Frontal cortex (tissue), 4 donors: ENCODE results near the gene GPR152. TPM values are rescaled to one million over a fixed set of nuclear protein-coding genes. Genes with fewer than 3 reads are reported as not detected.

ENCODE experiments used
- DNase-seq, 2 donors: peaks; one replicate each; pipeline ENCODE4 v3.0.0; 2012; ENCODE audit warnings: low spot score in 2 of 2
- FAIRE-seq: peaks from 2 replicates; lab custom pipeline; 2012; peaks lifted over from hg19 to GRCh38; lab: Jason Lieb, UNC
- total RNA-seq: library from RNA; depleted of rRNA; stranded (reverse); fragments of >200 nt; gene quantifications from one replicate; pipeline ENCODE4 v1.2.3, GENCODE V29; 2014
- donor health status: control.
- donor health status: control.
- donor health status: control.

The GPR152 gene
- total RNA-seq, 1 donor from 2014 or later: not detected

DNA sequence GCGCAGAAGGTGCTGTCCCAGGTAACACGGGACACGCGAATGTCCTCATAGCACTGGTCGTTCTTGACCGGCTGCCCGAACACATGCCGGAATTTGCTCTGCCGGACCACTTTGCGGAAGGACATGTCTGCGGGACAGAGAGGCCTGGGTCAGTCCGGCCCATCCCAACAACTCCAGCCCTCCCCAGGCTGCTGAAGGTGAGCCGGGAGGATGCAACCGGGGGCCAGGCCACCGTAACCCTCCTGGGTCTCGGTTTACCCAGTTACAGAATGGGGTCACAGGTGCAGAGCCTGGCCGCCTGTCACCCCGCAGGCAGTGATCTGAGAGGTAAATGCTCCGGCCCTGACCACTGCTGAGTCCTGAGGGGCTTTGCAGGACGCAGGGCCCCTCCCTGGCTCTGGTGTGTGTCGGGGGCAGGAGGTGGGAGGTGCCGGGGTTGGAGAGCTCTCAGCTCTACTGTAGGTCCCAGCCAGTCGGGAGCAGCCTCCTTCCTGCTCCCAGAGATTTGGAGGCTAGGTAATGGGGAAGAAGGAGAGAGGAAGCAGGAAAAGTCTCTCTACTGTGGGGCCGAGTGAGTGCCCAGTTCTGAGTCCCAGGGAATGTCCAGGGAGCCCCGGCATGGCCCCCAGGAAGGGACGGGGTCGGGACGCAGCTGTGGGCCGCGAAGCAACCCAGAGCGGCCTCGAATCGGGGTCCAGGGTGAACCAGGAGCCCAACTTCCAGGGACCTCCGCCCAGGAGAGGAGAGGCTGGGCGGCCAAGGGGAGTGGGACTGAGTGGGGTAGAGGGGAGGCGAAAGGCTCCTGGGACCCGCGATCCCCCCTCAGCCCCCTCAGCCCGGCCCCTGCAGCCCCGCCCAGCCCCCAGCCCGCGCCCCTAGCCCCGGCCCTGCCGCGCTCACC lies 9.8 kb downstream of the GPR152 start:
- FAIRE-seq: no peak
- DNase-seq: no peak

DNA sequence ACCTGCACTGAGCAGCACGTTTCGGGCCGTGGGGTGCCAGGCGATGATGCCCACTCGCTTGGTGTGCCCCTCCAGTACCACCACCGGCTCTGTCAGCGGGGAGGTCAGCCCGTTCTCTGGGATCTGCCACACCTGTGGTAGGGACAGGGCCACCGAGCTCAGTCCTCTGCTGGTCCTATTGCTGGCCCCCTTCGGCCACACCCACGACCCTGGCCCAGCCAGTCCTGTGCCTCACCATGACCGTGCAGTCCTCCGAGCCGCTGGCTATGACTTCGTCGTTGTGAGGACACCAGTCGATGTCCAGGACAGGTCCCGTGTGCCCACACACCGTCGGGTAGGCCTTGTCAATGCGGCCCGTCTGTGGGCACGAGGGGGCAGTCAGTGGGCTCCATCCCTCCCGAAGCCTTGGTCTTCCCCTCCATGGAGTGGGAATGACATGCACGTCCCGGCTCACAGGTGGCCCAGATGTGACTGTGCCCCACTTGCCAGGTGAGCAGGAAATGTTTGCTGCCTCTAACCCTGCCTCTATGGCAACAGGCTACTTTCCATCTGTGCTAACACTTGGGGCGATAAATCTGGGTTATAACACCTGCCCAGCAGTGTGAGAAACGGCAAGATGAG lies 10.7 kb downstream of the GPR152 start:
- FAIRE-seq: no peak

DNA sequence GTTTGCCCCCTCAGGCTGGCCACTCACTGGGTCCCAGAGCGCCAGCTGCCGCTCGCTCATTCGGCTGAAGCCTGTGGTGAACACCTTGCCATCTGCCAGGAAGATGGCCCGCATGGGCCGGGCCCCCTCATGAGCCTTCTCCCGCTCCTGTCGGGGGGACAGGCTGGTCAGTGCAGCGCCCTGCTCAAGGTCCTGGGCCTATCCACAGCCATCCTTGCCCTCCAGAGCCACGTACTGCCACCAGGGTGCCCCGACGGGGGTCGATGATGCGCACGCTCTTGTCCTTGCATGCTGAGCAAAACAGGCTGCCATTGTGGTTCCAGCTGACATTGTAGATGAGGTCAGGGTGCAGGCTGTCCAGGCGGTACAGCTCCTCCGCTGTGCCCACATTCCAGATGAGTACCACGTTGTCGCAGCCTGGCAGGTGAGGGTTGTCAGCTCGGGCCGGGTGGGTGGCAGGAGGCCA lies 11.4 kb downstream of the GPR152 start:
- FAIRE-seq: no peak
- no peak for DNase-seq

More for the DNA sequence above, 10.7 kb downstream of the GPR152 start:
- DNase-seq: no peak

DNA sequence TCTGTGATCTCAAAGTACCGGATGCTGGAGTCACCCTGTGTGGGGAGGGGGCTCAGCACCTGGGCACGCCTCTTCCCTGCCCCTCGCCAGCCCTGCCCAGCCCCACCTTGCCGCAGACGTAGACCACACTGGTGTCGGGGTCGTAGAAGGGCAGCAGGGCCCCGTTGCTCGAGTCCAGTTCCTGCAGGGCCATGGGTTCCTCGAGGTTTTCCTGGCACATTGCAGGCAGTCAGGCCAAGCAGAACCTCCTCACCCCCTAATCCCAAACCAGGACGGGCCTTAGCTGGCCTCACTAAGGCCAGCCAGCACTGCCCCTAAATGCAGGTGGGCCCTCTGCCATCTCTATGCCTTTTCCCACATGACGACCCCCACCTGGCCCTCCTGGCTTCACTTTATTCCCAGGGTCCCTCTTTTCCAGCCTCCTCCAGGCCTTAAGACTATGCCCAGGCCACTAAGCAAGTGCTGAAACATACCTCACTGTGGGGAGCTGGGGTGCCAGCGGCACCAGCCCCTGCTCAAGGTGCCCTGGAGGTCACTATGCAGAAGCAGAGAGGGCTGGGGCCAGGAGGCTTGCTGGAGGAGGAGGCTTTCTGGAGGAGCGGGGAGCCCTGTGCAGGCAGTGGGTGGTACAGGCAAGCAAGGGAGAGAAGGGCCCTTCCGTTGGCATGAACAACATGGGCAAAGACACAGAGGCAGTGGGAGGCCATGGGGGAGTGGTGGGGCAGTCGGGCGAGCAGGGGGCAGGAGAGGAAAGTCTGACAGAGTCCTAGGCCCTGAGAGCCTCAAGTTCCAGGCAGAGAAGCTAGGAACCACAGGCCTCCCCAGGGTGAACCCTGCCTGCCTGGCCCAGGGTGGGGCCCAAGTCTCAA lies 12.1 kb downstream of the GPR152 start:
- DNase-seq: no peak
- no peak for FAIRE-seq

DNA sequence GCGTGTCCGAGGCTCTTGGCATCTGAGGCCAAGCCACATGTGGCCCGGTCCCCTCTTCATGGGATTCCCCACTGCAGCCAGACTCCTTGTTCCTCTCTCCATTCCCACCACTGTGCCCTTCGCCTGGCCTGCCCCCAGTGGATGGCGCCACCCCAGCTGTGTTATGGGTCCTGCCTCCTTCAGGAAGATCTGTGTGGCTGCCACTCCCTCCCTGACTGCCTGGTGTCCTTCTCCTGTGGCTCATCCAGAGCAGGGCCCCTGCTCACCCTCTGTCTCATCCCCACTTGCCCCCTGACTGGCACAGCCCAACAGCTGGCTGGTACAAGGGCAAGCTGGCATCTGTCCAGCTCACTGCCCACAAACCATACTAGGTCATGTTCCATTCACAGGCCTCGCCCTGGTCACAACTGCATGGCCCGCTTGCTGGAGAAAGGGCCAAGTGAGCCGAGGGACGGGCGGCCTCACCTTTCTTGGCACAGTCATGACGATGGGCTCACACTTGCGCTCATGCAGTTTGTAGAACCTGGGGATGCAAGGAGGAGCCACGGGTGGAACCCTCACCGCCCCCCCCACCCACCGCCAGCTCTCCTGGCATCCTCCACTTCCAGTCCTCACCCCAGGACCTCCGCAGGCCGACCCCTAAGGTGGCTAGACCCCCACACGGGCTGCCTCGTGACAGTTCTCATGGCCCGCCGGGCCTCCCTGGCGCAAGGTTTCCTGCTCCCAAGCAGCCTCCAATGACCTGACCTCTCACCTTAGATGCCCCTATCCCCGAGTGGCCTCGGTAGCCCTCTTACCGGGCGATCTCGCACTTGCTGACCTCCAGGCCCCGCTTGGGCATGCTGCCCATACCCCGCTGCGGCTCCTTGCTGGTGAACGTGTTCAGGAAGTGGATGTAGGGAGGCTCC lies 13.0 kb downstream of the GPR152 start:
- no peak for FAIRE-seq
- no peak for DNase-seq

DNA sequence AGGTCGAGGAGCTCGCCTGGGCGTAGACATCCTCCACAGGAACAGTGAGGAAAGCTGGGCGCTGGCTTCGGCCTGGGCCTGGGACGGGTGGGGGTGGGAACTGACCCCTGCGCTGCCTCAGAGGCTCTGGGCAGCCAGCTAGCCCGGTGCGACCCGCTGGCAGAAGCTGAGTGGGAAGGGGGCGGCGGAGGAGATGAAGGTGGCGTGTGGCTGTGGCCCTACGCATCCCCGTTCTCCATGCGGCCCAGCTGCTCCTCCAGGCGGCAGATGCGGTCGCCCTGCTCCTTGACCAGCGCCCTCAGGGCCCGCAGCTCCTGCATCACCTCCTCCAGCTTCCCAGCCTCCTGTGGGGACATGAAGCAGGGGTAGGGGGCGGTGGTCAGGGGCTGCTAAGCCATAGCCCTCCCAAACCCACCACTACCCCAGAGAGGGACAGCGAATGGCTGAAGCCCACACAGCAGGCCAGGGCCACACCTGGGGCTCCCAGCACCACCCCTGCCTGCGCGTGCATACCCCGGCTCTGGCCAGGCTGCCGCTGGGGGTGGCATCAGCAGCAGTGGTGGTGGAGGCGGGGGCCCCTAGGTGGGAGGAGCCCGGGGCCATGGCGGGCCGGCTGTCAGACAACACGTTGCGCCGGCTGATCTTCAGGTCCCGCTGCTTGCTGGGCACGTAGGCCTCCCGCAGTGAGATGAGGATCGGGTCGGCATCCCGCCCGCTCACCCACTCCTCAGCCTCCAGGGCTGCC lies 14.2 kb downstream of the GPR152 start:
- no peak for DNase-seq

DNA sequence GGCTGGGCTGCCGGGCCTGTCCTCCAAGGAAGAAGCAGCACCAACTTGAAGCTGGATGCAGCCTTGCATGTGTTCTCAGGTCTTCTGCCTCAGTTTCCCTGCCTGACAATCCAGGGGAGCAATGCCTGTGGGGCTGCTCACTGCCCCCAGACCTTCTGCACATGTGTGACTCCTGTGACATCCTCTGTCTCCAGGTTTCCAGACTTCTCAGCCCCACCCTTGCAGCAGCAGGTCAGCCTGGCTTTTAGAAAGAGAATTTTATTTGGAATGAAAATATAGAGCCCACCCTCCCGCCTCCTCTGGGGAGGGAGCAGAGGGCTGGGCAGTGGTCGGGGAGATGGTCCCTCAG lies 14.7 kb downstream of the GPR152 start:
- FAIRE-seq (no peak), DNase-seq (no peak)

More for the DNA sequence above, 14.2 kb downstream of the GPR152 start:
- no peak for FAIRE-seq

DNA sequence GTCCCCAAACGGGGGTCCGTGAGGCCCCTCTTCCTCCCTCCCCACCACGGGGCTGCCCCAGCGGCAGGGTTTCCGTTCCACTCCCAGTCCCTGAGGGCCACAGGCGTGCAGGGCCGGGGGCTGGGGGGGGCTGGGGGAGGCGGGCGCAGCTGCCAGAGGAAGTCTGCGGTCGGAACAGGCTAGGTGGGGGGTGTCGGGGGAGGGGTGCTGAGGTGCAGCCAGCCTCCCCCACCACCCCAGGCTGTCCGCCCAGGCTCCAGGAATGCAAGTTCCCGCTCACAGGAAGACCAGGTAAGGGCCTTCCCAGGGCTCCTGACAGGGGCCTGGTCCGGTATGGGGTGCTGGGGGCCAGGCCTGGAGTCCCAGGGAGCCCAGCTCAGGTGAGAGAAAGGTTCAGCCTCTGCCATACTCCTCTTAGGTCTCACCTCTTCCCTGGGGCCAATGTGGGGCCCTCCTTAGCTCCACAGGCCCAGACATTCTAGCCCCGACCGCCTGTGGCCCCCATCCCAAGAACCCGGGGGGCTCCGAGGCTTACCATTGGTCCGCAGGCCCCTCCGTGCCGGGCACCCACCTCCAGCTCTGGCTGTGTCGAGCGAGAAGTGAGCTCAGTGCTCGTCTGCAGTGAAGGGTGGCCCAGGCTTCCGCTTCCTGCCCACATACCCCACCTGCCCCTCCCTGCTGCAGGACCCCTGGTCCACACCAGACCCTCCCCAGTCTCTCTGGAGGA lies 15.3 kb downstream of the GPR152 start, which contains the start of gene PTPRCAP:
PTPRCAP (minus strand) TSS at position 601 of the 727 bp plus-strand sequence; CDS start at position 538, 63 bp downstream.
- FAIRE-seq: no peak
- no peak for DNase-seq

DNA sequence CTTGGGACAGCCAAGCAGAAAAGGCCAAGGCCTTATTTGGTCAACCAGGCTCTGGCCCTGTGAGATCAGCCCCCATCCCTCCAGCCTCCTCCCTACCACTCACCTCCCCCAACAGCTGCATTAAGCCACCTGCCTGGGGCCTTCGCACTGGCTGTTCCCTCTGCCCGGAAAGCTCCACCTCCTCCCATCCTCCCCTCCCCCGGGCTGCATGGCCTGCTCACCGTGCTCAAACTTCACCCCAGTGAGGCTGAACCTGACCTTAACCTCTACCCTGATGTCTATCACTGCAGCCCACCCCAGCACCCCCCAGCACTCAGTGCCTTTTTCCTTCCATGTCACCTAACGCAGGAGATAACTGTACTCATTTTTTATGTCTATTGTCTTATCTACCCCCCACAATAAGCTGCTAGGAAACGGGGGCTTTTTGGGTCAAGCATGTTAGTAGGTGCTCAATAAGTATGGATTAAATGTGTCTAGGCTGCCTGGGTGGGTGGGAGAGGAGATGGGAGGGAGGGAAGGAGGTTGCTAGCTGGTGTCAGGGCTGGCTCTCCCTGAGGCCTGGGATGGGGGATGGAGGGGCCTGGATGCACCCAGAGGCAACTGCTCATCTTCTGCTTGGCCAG lies 16.0 kb downstream of the GPR152 start:
- no peak for FAIRE-seq
- no peak for DNase-seq

DNA sequence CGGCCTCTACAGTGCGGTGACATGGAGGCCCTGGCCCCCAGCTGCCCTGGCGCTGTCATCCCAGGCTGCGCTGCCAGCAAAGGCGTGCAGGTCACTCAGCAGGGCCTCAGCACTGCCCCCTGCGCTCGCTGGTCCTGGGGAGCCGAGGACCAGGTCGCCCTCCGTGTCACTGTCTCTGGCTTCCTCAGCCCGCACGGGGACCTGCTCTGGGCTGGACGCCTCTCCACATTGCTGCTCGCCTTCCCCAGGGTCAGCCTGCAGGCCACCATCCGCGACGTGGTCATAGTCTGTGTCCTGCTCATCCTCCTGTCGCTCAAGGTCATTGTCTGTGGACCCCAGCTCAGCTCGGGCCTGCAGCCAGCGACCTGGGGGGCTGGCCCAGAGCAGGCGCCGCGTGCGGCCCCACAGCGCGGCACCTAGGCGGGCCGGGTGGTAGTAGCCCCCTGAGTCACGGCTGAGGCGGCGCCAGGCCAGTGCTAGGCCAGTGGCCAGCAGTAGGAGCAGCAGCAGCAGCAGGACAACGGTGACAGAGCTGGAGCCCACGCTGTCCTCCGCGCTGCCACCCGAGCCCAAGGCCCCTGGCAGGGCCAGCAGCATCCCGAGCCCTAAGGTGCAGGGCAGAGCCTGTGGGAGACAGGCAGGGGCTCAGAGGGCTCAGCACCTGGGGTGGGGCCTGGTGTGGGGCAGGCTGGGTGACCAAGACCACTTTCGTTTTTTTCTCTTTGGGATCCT lies 16.6 kb downstream of the GPR152 start:
- FAIRE-seq (no peak), DNase-seq (no peak)

DNA sequence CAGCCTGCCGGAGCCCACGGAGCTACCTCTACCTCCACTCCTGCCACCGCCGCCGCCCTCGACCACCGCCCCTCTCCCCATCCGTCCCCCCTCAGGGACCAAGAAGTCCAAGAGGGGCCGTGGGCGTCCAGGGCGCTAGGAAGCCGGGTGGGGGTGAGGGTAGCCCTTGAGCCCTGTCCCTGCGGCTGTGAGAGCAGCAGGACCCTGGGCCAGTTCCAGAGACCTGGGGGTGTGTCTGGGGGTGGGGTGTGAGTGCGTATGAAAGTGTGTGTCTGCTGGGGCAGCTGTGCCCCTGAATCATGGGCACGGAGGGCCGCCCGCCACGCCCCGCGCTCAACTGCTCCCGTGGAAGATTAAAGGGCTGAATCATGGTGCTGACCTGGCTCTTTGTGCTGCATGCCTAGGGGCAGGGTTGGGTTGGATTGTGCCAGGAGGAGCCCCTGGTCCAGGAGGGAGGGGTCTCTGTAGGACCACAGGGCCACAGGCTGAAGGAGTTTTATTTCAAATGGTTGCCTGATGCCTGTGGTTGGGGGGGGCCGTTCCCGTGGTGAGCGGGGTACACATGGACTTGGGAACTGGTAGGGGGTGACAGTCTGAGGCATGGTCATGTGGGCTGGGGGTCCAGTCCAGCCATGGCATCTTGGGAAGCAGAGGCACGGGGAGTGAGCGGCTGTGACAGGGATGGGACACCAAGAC lies 17.4 kb downstream of the GPR152 start:
- no peak for FAIRE-seq

DNA sequence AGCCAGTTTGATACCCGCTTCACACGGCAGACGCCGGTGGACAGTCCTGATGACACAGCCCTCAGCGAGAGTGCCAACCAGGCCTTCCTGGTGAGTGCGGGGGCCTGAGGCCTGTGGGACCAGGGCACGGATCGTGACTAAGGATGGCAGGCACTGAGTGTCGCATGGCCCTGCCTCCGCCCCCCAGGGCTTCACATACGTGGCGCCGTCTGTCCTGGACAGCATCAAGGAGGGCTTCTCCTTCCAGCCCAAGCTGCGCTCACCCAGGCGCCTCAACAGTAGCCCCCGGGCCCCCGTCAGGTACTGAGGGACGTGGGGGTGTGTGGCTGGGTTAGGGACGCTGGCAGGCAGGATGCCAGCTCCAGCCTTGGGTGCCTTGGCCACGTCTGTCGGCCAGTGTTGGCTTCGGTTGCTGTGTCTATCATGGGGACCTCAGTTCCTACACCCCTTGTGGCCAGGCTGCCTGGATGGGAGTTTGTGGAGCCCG lies 18.1 kb downstream of the GPR152 start:
- FAIRE-seq: no peak

More for the DNA sequence above, 17.4 kb downstream of the GPR152 start:
- DNase-seq: no peak

DNA sequence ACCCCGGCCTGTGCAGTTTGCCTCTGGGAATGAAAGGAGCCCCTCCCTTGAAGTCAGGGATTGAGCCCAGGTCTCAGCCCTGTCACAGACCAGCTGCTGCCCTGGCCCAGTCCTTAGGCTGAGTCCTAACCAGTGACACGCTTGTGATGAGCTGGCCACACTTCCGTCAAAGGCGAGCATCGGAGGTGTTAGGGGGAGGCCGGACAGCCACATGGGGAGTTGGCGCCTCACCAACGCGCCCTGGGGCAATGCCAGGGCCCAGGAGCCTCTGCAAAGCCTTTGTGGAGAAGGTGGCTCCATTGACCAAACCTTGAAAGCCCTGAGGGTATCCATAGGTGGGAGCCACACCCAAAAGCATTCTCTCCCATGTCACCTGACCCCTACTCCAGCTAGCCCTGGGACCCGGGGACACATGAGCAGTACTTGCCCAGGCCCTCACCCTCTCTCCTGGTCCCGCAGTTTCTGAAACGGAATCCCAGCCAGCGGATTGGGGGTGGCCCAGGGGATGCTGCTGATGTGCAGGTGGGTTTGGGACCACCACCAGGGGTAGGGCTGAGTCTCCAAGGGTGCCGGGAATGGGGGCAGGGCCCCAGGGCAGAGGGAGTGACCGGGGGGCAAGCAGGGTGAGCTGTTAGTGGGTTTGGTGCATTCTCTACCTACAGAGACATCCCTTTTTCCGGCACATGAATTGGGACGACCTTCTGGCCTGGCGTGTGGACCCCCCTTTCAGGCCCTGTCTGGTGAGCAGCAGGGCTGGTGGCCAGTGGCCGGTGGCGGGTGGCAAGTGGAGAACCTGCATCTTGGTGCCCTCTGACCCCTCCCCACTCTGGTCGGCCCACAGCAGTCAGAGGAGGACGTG lies 18.8 kb downstream of the GPR152 start:
- FAIRE-seq (no peak), DNase-seq (no peak)

More for the DNA sequence above, 18.1 kb downstream of the GPR152 start:
- DNase-seq: no peak

DNA sequence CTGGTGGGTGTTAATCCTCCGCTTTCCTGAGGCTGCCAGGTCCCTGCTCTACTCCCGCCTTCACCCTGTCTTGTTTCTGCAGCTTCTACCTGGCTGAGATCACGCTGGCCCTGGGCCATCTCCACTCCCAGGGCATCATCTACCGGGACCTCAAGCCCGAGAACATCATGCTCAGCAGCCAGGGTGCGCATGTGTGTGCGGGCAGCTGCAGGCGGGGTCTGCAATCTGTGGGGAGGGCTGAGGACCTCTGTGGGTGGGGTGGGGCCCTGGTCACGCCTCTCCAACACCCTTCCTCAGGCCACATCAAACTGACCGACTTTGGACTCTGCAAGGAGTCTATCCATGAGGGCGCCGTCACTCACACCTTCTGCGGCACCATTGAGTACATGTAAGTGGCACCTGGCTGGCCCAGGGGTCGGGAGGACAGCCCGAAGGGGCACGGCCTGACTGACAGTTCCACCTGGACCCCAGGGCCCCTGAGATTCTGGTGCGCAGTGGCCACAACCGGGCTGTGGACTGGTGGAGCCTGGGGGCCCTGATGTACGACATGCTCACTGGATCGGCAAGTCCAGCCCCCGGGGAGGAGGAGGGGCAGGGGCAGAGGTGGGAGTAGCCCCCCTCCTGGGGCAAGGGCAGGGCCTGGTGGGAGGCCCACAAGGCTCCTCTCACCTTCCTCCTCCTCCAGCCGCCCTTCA lies 19.7 kb downstream of the GPR152 start:
- DNase-seq (no peak), FAIRE-seq (no peak)
